HepG2 (cell line): Measurements from ENCODE around the gene CCDC97. TPM values are rescaled to one million over a fixed set of nuclear protein-coding genes. Genes with fewer than 3 reads are reported as not detected.
A peak's percentile ranks its signal among the peaks of the same experiment; 100 is the strongest.

Experiments
- CAMTA2 ChIP-seq: sonication (generic); formaldehyde crosslinking; IDR thresholded peaks from 2 replicates; pipeline ENCODE4 v1.4.0; 2020; ENCODE audit warnings: mild to moderate bottlenecking, missing genetic modification reagents, borderline replicate concordance
- CBX2 ChIP-seq, 2 experiments: fragments of 200-600 bp in 1 of 2; sonication (generic); formaldehyde crosslinking in 1 of 2; IDR thresholded peaks; 2 replicates each; pipeline versions ENCODE4 v1.7.0 to v1.8.1; 2018 to 2022; ENCODE audit warnings: low read depth in 2 of 2, low read length in 1 of 2, mild to moderate bottlenecking in 1 of 2, missing genetic modification reagents in 1 of 2
- CREBL2 ChIP-seq: sonication (generic); formaldehyde crosslinking; IDR thresholded peaks from 2 replicates; pipeline ENCODE4 v1.8.1; 2023; ENCODE audit warnings: missing genetic modification reagents, mild to moderate bottlenecking, borderline replicate concordance
- DPF2 ChIP-seq: sonication (generic); formaldehyde crosslinking; IDR thresholded peaks from 2 replicates; pipeline ENCODE4 v1.4.0; 2020; ENCODE audit warnings: mild to moderate bottlenecking, low read depth, missing genetic modification reagents, borderline replicate concordance
- HIVEP1 ChIP-seq: sonication (generic); formaldehyde crosslinking; IDR thresholded peaks from 2 replicates; pipeline ENCODE4 v1.4.0; 2020; ENCODE audit warnings: mild to moderate bottlenecking, missing genetic modification reagents
- KDM5B ChIP-seq: sonication (generic); formaldehyde crosslinking; IDR thresholded peaks from 2 replicates; pipeline ENCODE4 v1.4.0; 2020; ENCODE audit warnings: missing genetic modification reagents, mild to moderate bottlenecking, borderline replicate concordance
- MAZ ChIP-seq, 2 experiments: sonication (generic) in 1 of 2; formaldehyde crosslinking in 1 of 2; IDR thresholded peaks; 2 replicates each; pipeline versions ENCODE4 v1.5.0 to v1.6.1; 2012 to 2020; ENCODE audit warnings: low read depth in 2 of 2, mild to moderate bottlenecking in 2 of 2, borderline replicate concordance in 1 of 2, improper control_type of control experiment in 1 of 2, low read length in 1 of 2, missing genetic modification reagents in 1 of 2, moderate library complexity in 1 of 2
- NCOR1 ChIP-seq: fragments of 200-600 bp; sonication (generic); IDR thresholded peaks from 2 replicates; pipeline ENCODE4 v1.7.0; 2017; ENCODE audit warnings: antibody characterized with exemption, low read length, borderline replicate concordance
- PPARG ChIP-seq: conservative IDR thresholded peaks from 2 replicates; pipeline ENCODE4 v1.6.1; 2016; ENCODE audit warnings: missing biosample characterization, missing genetic modification reagents
- RXRA ChIP-seq: sonication (generic); formaldehyde crosslinking; IDR thresholded peaks from 2 replicates; pipeline ENCODE4 v1.5.1; 2020; ENCODE audit warnings: missing genetic modification reagents
- THAP9 ChIP-seq: sonication (generic); formaldehyde crosslinking; IDR thresholded peaks from 2 replicates; pipeline ENCODE4; 2020; ENCODE audit warnings: missing genetic modification reagents, mild to moderate bottlenecking, borderline replicate concordance
- TSC22D2 ChIP-seq: sonication (generic); formaldehyde crosslinking; IDR thresholded peaks from 2 replicates; pipeline ENCODE4 v1.5.1; 2020; ENCODE audit warnings: missing genetic modification reagents, mild to moderate bottlenecking, borderline replicate concordance
- U2AF1 ChIP-seq: fragments of 200-400 bp; formaldehyde crosslinking; optimal IDR thresholded peaks from 2 replicates; pipeline ENCODE3; 2017; ENCODE audit warnings: mild to moderate bottlenecking, low read depth, low read length
- XBP1 ChIP-seq: sonication (generic); formaldehyde crosslinking; IDR thresholded peaks from 2 replicates; pipeline ENCODE4 v1.5.0; 2020; ENCODE audit warnings: missing genetic modification reagents
- ZFYVE20 ChIP-seq: sonication (generic); formaldehyde crosslinking; IDR thresholded peaks from 2 replicates; pipeline ENCODE4 v1.8.0; 2023; ENCODE audit warnings: low read depth, mild to moderate bottlenecking, moderate library complexity, missing genetic modification reagents, borderline replicate concordance
- ZNF251 ChIP-seq: sonication (generic); formaldehyde crosslinking; IDR thresholded peaks from 2 replicates; pipeline ENCODE4 v1.9.0; 2021; ENCODE audit warnings: mild to moderate bottlenecking, missing genetic modification reagents
- ZNF292 ChIP-seq: sonication (generic); formaldehyde crosslinking; IDR thresholded peaks from 2 replicates; pipeline ENCODE4 v1.8.1; 2022; ENCODE audit warnings: mild to moderate bottlenecking, low read depth, missing genetic modification reagents, borderline replicate concordance
- polyA plus RNA-seq, 8 experiments: library from polyadenylated mRNA; depleted of rRNA in 3 of 8; stranded (reverse) in 7 of 8; unstranded in 1 of 8; fragments of >200 nt; fragmentation: Illumina TruSeq in 4 of 8; extraction: Trizol in 4 of 8; gene quantifications; 2 replicates each; pipeline versions ENCODE4 v1.2.1 to v1.2.3, GENCODE V29; 2011 to 2016; ENCODE audit warnings: low read depth in 4 of 8, missing spikeins in 1 of 8, mixed read lengths in 1 of 8; ENCODE audit not compliant: insufficient read depth in 1 of 8
- total RNA-seq, 5 experiments: library from RNA; depleted of rRNA; stranded (reverse); fragments of >200 nt; fragmentation: Illumina TruSeq; extraction: Trizol; gene quantifications; 2 replicates each; pipeline ENCODE4 v1.2.3, GENCODE V29; 2016; ENCODE audit warnings: low read depth in 1 of 5
- TF ChIP-seq, protein P1 (sequence below): sonication (generic); formaldehyde crosslinking; IDR thresholded peaks from 2 replicates; pipeline ENCODE4 v1.8.1; 2023; ENCODE audit warnings: mild to moderate bottlenecking, inconsistent platforms, moderate library complexity, missing genetic modification reagents, borderline replicate concordance

CCDC97 gene
- total and polyA plus RNA-seq, 2 of the 13 experiments (the other 11 are each of a cell fraction or from before 2014, with no cell fraction given) = 6.2 to 7.3 TPM

DNA sequence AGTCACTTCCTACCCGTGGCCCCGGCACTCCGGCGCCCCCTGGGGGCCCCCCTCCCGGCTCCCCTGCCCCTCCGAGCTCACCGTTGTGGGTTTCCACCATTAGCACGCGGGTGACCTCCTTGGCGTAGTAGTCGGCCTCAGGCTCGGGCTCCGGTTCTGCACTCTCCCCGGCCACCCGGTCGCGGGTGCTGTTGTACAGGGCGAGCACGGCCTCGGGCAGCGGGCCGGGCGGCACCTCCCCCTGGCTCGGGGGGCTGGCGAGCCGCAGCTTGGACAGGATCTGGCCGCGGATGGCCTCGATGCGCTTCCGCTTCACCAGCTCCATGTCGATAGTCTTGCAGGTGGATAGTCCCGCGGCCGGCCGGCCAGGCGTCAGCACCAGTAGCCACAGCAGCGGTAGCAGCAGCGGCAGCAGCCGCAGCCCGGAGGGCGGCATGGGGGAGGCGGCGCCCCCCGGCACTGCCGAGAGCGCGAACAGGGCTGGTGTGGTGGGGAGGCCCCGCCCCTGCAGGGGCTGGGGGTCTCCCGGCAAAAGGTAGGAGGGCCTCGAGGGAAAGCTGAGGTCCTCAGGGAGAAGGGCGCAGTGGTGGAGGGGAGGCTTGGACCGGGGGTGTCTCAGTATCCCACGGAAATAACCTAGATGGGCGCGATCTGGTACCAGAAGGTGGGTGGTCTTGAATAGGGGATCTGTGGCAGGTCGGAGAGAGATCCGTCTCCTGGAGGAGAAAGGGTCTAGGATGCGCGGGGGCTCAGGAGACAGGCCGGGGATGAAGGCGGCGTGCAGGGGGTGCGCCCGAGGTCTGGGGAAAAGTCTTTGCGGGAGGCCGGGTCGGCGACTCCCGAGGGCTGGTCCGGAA is 42.9 kb downstream of the CCDC97 start (continued):
- no peak for TF ChIP-seq CBX2 (IDR thresholded peaks at IDR 0.05; ENCODE audit: low read depth, low read length)
- TF ChIP-seq CBX2 (CRISPR knock-in tag; IDR thresholded peaks at IDR 0.05; ENCODE audit: low read depth) = no peak
- no peak for TF ChIP-seq ZNF292 (CRISPR knock-in tag)
- no peak for TF ChIP-seq DPF2 (CRISPR knock-in tag)
- TF ChIP-seq THAP9 (CRISPR knock-in tag) = 0 out of 2 replicates have a peak, but pooled peaks have one; percentile 32
- TF ChIP-seq XBP1 (CRISPR knock-in tag) = no peak
- no peak for TF ChIP-seq TSC22D2 (CRISPR knock-in tag)
- peak; percentile 47; the same call in 1 of the 2 replicates for TF ChIP-seq MAZ (IDR thresholded peaks at IDR 0.05; ENCODE audit: borderline replicate concordance, low read depth, low read length)
- TF ChIP-seq MAZ (CRISPR knock-in tag; IDR thresholded peaks at IDR 0.05; ENCODE audit: low read depth) = no peak
- no peak for TF ChIP-seq PPARG
- no peak for TF ChIP-seq ZNF251 (CRISPR knock-in tag)
- no peak for TF ChIP-seq CREBL2 (CRISPR knock-in tag)
- TF ChIP-seq NCOR1 = no peak
- no peak for TF ChIP-seq CAMTA2 (CRISPR knock-in tag)
- no peak for TF ChIP-seq U2AF1
- no peak for TF ChIP-seq HIVEP1 (CRISPR knock-in tag)
- TF ChIP-seq ZFYVE20 = no peak
- TF ChIP-seq RXRA (CRISPR knock-in tag) = 0 out of 2 replicates have a peak, but pooled peaks have one; percentile 27
- TF ChIP-seq KDM5B = no peak
- TF ChIP-seq, protein P1, sequence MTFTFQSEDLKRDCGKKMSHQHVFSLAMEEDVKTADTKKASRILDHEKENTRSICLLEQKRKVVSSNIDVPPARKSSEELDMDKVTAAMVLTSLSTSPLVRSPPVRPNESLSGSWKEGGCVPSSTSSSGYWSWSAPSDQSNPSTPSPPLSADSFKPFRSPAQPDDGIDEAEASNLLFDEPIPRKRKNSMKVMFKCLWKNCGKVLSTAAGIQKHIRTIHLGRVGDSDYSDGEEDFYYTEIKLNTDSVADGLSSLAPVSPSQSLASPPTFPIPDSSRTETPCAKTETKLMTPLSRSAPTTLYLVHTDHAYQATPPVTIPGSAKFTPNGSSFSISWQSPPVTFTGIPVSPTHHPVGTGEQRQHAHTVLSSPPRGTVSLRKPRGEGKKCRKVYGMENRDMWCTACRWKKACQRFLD (CRISPR knock-in tag) = peak; percentile 57; the same call in 1 of the 2 replicates
